Psoas muscle (tissue), 8 donors: Measurements from ENCODE around the gene ANKDD1B. TPM values are rescaled to one million over a fixed set of nuclear protein-coding genes. Genes with fewer than 3 reads are reported as not detected.
"Not testable (repeated sequence)": the region's sequence is repeated elsewhere in the genome, so short reads cannot be mapped to it uniquely, and the experiment has no call there.

Experiments
- ATAC-seq, 4 donors: fragments of 200-7000 bp; cut with Tn5 transposase; one replicate each; pipeline ENCODE4 v1.9.1; 2020; ENCODE audit warnings: moderate library complexity in 3 of 4, mild to moderate bottlenecking in 2 of 4
- DNase-seq, 2 donors: peaks; one replicate each; pipeline ENCODE4 v3.0.0-alpha.2; 2020
- H3K27ac ChIP-seq: fragments of 200-600 bp; one replicate; pipeline ENCODE4 v1.8.0; 2022
- H3K27me3 ChIP-seq, 3 donors: fragments of 200-600 bp in 1 of 3; one replicate each; pipeline versions ENCODE4 v1.6.1 to v1.8.0; 2013 to 2022; ENCODE audit warnings: low read length in 2 of 3, mild to moderate bottlenecking in 2 of 3, moderate library complexity in 1 of 3; ENCODE audit not compliant: insufficient read depth in 3 of 3
- H3K36me3 ChIP-seq, 2 donors: fragments of 200-600 bp in 1 of 2; one replicate each; pipeline versions ENCODE4 v1.6.1 to v1.8.0; 2013 to 2022; ENCODE audit warnings: low read depth in 1 of 2, mild to moderate bottlenecking in 1 of 2, moderate library complexity in 1 of 2; ENCODE audit not compliant: insufficient read depth in 1 of 2
- H3K4me1 ChIP-seq: fragments of 200-600 bp; one replicate; pipeline ENCODE4 v1.8.0; 2022
- H3K4me3 ChIP-seq: fragments of 200-600 bp; one replicate; pipeline ENCODE4 v1.8.0; 2022; ENCODE audit warnings: mild to moderate bottlenecking
- H3K9me3 ChIP-seq: fragments of 200-600 bp; one replicate; pipeline ENCODE4 v1.8.0; 2022
- WGBS, 3 donors: extraction: QIAGEN DNeasy Blood & Tissue Kit; methylation state at CpG; one replicate each; pipeline versions ENCODE4 v1.1.6 to v1.1.7; 2013; 5-methylcytosine and 5-hydroxymethylcytosine counted together
- intact Hi-C, 2 donors: fragments of 100-400 bp; cut with DNase I; formaldehyde crosslinking; loops; one replicate each; pipeline versions ENCODE4 v1.11.0 to v1.14.2; 2022
- polyA plus RNA-seq, 3 donors: library from polyadenylated mRNA; stranded (reverse); fragments of 200-250 nt; gene quantifications; one replicate each; pipeline ENCODE4 v1.2.3, GENCODE V29; 2013
- total RNA-seq, 4 donors: library from RNA; stranded (reverse); fragmentation: NEBNext Ultra II Directional in 2 of 4; extraction: Animal tissue kit (Norgen Biotek cat#: 25700) in 2 of 4; gene quantifications; one replicate each; pipeline versions ENCODE4 v1.2.1 to v1.2.4, GENCODE V29; 2021 to 2023
- TF ChIP-seq, protein P1 (sequence below): fragments of 200-600 bp; IDR thresholded peaks from one replicate; pipeline ENCODE4 v1.8.0; 2022; ENCODE audit warnings: antibody characterized with exemption
- donor health status: healthy with polysubstance abuse.
- donor health status: DM: no; HTN: no; CAD: no; lungs with moderate emphysema.
- donor health status: Bipolar disorder and iron deficiency.
- donor health status: healthy.
- donor health status: DM: yes; HTN: yes; CAD: no.
- donor health status: DM: no; HTN: no; CAD: no.
- donor health status: DM: no; HTN: no; CAD: no.
- donor health status: DM: yes; HTN: yes; CAD: no.

ANKDD1B gene
- total and polyA plus RNA-seq, 7 donors, result 0.09 to 0.26 (median 0.14) TPM; not detected in 4

DNA sequence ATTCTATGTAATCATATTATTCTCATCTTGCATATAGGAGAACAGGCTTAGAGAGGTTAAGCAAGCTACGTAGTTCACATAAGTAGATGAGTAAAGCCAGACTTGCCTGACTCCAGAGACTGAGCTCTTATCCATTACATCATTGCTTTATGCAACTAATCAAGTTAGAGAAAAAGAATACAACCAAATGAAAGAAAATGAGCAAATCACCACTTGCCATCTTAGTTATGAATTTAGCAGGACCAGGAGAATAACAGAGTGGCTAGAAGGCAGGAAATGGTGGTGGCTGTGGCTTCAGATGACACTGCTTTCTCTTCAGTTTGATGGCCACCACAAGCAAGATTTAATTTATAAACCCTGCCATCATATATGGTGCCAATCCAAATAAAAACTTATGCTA, 79.4 kb downstream of the ANKDD1B start:
- WGBS, 3 donors, result 95 to 97% (median 96%) methylated on average over 1 of the region's 1 CpG

DNA sequence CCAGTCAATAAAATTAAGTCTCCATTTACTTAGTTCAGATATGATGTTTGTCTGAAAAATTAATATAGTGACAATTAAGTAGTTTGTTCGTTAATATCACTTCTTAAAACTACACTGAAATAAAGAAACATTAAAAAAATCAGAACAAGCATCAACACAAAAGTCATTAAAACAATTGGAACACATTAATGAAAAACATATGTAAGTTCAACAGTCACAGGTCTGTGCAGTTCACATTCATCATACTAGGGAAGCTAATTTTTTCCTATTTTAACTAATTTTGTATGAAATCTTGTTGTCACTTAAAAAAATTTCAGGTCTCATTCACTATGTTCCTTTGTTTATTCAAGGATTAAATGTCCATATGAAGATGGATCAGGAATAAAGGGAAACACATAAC, 83.5 kb downstream of the ANKDD1B start:
- H3K36me3 ChIP-seq, result peaks cover 0 to 49% of the 10 kb centered on the region in 2 donors
- intact Hi-C loops, result no loop called here
- 88 to 94% (median 91%) methylated on average over 1 of the region's 1 CpG for WGBS, 3 donors
- no peaks in the 10 kb centered on the region for H3K4me1 ChIP-seq
- no peaks in the 10 kb centered on the region for H3K27me3 ChIP-seq
- H3K27ac ChIP-seq, result no peak overlapping the region
- DNase-seq (no peak), ATAC-seq (no peak)
- no peak overlapping the region for H3K4me3 ChIP-seq
- TF ChIP-seq, protein P1, sequence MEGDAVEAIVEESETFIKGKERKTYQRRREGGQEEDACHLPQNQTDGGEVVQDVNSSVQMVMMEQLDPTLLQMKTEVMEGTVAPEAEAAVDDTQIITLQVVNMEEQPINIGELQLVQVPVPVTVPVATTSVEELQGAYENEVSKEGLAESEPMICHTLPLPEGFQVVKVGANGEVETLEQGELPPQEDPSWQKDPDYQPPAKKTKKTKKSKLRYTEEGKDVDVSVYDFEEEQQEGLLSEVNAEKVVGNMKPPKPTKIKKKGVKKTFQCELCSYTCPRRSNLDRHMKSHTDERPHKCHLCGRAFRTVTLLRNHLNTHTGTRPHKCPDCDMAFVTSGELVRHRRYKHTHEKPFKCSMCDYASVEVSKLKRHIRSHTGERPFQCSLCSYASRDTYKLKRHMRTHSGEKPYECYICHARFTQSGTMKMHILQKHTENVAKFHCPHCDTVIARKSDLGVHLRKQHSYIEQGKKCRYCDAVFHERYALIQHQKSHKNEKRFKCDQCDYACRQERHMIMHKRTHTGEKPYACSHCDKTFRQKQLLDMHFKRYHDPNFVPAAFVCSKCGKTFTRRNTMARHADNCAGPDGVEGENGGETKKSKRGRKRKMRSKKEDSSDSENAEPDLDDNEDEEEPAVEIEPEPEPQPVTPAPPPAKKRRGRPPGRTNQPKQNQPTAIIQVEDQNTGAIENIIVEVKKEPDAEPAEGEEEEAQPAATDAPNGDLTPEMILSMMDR, result no peak
- no peaks in the 10 kb centered on the region for H3K9me3 ChIP-seq

More for the DNA sequence above, 79.4 kb downstream of the ANKDD1B start:
- TF ChIP-seq, protein P1, result no peak
- ATAC-seq, result no peak
- intact Hi-C loops, result no loop called here
- no peak for DNase-seq
- Histone ChIP-seq H3K9me3 (no peaks in the 10 kb centered on the region), H3K27ac (no peak overlapping the region), H3K4me3 (no peak overlapping the region), H3K27me3 (no peaks in the 10 kb centered on the region), H3K4me1 (no peaks in the 10 kb centered on the region), H3K36me3 (peaks cover 0 to 89% of the 10 kb centered on the region in 2 donors)

DNA sequence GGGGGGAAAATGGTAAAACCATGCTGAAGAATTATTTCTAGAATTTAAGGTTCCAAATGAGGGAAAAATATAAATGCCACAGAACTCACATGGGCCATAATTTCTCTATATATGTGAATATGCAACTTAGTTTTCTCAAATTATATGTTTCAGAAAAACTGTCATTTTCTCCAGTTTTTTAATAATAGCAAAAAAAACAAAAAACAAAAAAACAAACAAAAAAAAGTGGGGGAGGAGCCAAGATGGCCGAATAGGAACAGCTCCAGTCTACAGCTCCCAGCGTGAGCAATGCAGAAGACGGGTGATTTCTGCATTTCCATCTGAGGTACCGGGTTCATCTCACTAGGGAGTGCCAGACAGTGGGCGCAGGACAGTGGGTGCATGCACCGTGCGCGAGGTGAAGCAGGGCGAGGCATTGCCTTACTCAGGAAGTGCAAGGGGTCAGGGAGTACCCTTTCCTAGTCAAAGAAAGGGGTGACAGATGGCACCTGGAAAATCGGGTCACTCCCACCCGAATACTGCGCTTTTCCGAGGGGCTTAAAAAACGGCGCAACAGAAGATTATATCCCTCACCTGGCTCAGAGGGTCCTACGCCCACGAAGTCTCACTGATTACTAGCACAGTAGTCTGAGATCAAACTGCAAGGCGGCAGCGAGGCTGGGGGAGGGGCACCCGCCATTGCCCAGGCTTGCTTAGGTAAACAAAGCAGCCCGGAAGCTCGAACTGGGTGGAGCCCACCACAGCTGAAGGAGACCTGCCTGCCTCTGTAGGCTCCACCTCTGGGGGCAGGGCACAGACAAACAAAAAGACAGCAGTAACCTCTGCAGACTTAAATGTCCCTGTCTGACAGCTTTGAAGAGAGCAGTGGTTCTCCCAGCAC, 84.5 kb downstream of the ANKDD1B start:
- H3K4me1 ChIP-seq, DNase-seq, H3K27me3 ChIP-seq, H3K27ac ChIP-seq, intact Hi-C loops, ATAC-seq, H3K9me3 ChIP-seq, H3K4me3 ChIP-seq: not testable (repeated sequence)
- 91 to 93% (median 93%) methylated on average over 22 of the region's 22 CpGs for WGBS, 3 donors
- H3K36me3 ChIP-seq, result peaks cover 0 to 40% of the 10 kb centered on the region in 2 donors

DNA sequence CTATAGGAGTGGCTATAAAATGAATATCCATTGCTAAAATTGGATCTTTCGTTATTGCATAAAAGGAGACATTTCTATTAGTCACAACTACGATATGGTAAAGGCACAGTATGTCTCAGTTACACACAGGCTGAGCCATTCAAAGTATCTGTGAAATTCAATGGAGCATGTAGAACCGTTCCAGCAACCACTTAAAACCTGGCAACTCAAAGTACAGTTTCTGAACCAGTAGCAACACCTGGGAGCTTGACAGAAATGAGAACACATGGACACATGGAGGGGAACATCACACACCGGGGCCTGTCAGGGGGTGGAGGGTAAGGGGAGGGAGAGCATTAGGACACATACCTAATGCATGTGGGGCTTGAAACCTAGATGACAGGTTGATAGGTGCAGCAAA, 90.6 kb downstream of the ANKDD1B start:
- 62 to 82% (median 80%) methylated on average over 4 of the region's 4 CpGs for WGBS, 3 donors
- ATAC-seq, result no peak

DNA sequence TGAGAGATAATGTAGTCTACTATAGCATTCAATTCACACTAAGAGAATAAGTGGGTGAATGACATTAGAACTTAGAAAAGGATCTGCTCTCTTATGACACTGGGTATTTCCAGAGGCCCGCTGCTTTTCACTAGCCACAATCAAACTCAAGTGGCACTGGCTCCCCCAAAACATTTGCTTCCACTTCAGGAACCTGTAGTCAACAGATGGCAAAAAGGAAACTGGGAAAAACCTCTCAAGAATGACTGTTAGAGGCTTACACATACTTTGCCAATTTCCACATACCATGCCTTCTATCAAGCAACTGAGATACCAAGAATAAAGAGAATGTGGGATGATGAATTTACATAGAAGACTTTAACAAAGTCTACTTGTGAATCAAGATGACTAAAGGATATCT, 94.8 kb downstream of the ANKDD1B start:
- Histone ChIP-seq H3K27ac (no peak overlapping the region), H3K4me3 (no peak overlapping the region), H3K36me3 (peaks cover 0 to 57% of the 10 kb centered on the region in 2 donors), H3K9me3 (no peaks in the 10 kb centered on the region), H3K27me3 (no peaks in the 10 kb centered on the region), H3K4me1 (no peaks in the 10 kb centered on the region)
- no peak for DNase-seq
- WGBS, 3 donors, result 94 to 100% (median 100%) methylated on average over 1 of the region's 1 CpG
- intact Hi-C loops, result no loop called here
- no peak for ATAC-seq
- TF ChIP-seq, protein P1, result no peak

More for the DNA sequence above, 90.6 kb downstream of the ANKDD1B start:
- H3K27ac ChIP-seq, result no peak overlapping the region
- H3K4me1 ChIP-seq, result no peaks in the 10 kb centered on the region
- H3K4me3 ChIP-seq, result no peak overlapping the region
- DNase-seq, result no peak
- H3K9me3 ChIP-seq, result no peaks in the 10 kb centered on the region
- H3K36me3 ChIP-seq, result peaks cover 0 to 37% of the 10 kb centered on the region in 2 donors
- H3K27me3 ChIP-seq, result no peaks in the 10 kb centered on the region
- intact Hi-C loops, result no loop called here
- TF ChIP-seq, protein P1, result no peak
